H1 (cell line): ENCODE results near the gene IRF3. TPM values are rescaled to one million over a fixed set of nuclear protein-coding genes. Genes with fewer than 3 reads are reported as not detected.

Experiments
- CTCF ChIA-PET: fragments of 300-600 bp; sonication (Branson Sonifier 250); formaldehyde crosslinking; loops from one replicate; lab custom pipeline; 2021; ENCODE audit not compliant: partially characterized antibody; lab: Charles Lee
- POLR2A ChIA-PET: fragments of 300-600 bp; sonication (Branson Sonifier 250); formaldehyde crosslinking; loops from one replicate; lab custom pipeline; 2021; ENCODE audit warnings: inconsistent platforms; ENCODE audit not compliant: partially characterized antibody; lab: Charles Lee
- DNase-seq, 2 experiments: peaks; one replicate each; pipeline versions ENCODE4 v3.0.0 to v3.0.0-alpha.2; 2010 to 2022; ENCODE audit warnings: low spot score in 2 of 2, low read depth in 1 of 2, mixed read lengths in 1 of 2
- FAIRE-seq: peaks from 2 replicates; lab custom pipeline; 2011; peaks lifted over from hg19 to GRCh38; lab: Jason Lieb, UNC
- H2AFZ ChIP-seq: 2 replicates; pipeline ENCODE4 v1.8.1; 2012; ENCODE audit warnings: low read length, inconsistent platforms
- H2AK5ac ChIP-seq: 2 replicates; pipeline ENCODE4 v1.6.1; 2013; ENCODE audit warnings: low read depth, low read length
- H2BK120ac ChIP-seq: replicated peaks from 2 replicates; pipeline ENCODE3; 2013; ENCODE audit warnings: low read depth, low read length, inconsistent platforms
- H2BK12ac ChIP-seq: 2 replicates; pipeline ENCODE4 v1.6.1; 2013; ENCODE audit warnings: low read depth, low read length
- H2BK15ac ChIP-seq: 2 replicates; pipeline ENCODE4 v1.6.1; 2013; ENCODE audit warnings: low read length
- H2BK20ac ChIP-seq: 2 replicates; pipeline ENCODE4 v1.6.1; 2013; ENCODE audit warnings: low read length
- H2BK5ac ChIP-seq: 2 replicates; pipeline ENCODE4 v1.6.1; 2013; ENCODE audit warnings: low read depth, low read length
- H3K14ac ChIP-seq: 2 replicates; pipeline ENCODE4 v1.6.1; 2013; ENCODE audit warnings: inconsistent platforms; ENCODE audit not compliant: insufficient read length
- H3K18ac ChIP-seq: 2 replicates; pipeline ENCODE4 v1.6.1; 2013; ENCODE audit warnings: low read length; ENCODE audit errors: extremely low read depth
- H3K23ac ChIP-seq: 2 replicates; pipeline ENCODE4 v1.6.1; 2013; ENCODE audit warnings: inconsistent platforms; ENCODE audit not compliant: insufficient read length
- H3K23me2 ChIP-seq: 2 replicates; pipeline ENCODE4 v1.6.1; 2013; ENCODE audit warnings: low read depth, low read length
- H3K27ac ChIP-seq: 2 replicates; pipeline ENCODE4 v1.6.1; 2011; ENCODE audit warnings: low read depth, low read length, inconsistent platforms
- H3K27me3 ChIP-seq, 4 experiments: replicated peaks in 1 of 4; 1 replicate in 1 of 4; 2 replicates in 3 of 4; pipeline versions ENCODE4 v1.6.1 to v1.8.1; 2011 to 2013; ENCODE audit warnings: low read length in 3 of 4, mild to moderate bottlenecking in 3 of 4, inconsistent platforms in 2 of 4, mixed read lengths in 2 of 4, moderate library complexity in 1 of 4; ENCODE audit not compliant: control insufficient read depth in 3 of 4, insufficient read depth in 3 of 4; ENCODE audit errors: extremely low read depth in 1 of 4
- H3K36me3 ChIP-seq, 4 experiments: 2 replicates each; pipeline versions ENCODE4 v1.6.1 to v1.8.1; 2011 to 2013; ENCODE audit warnings: mild to moderate bottlenecking in 4 of 4, low read length in 3 of 4, moderate library complexity in 2 of 4, control low read depth in 1 of 4, inconsistent platforms in 1 of 4; ENCODE audit not compliant: insufficient read depth in 4 of 4, control insufficient read depth in 2 of 4
- H3K4ac ChIP-seq: replicated peaks from 2 replicates; pipeline ENCODE3; 2013; ENCODE audit warnings: low read length, low read depth, mixed read lengths, inconsistent platforms; ENCODE audit not compliant: insufficient read length
- H3K4me1 ChIP-seq, 4 experiments: replicated peaks in 1 of 4; 1 replicate in 1 of 4; 2 replicates in 3 of 4; pipeline versions ENCODE4 v1.6.1 to v1.8.1; 2011 to 2013; ENCODE audit warnings: low read length in 3 of 4, inconsistent platforms in 2 of 4, mixed read lengths in 1 of 4; ENCODE audit not compliant: insufficient read depth in 4 of 4, control insufficient read depth in 3 of 4
- H3K4me2 ChIP-seq, 2 experiments: 2 replicates each; pipeline versions ENCODE4 v1.6.1 to v1.8.1; 2011 to 2013; ENCODE audit warnings: low read depth in 2 of 2, low read length in 2 of 2, control low read depth in 1 of 2, inconsistent platforms in 1 of 2, mild to moderate bottlenecking in 1 of 2; ENCODE audit not compliant: insufficient read depth in 1 of 2
- H3K4me3 ChIP-seq, 4 experiments: fragments of 200-600, 300-600 bp in 1 of 4; sonication (generic), shearing (Covaris generic), sonication (Bioruptor Twin) in 1 of 4; 2 replicates each; pipeline versions ENCODE4 v1.5.1 to v1.8.1; 2011 to 2016; ENCODE audit warnings: low read length in 4 of 4, low read depth in 3 of 4, control low read depth in 2 of 4, inconsistent platforms in 2 of 4, mild to moderate bottlenecking in 2 of 4, mixed read lengths in 1 of 4, moderate library complexity in 1 of 4; ENCODE audit not compliant: insufficient read depth in 2 of 4; ENCODE audit errors: extremely low read depth in 1 of 4
- H3K56ac ChIP-seq: replicated peaks from 2 replicates; pipeline ENCODE3; 2013; ENCODE audit warnings: low read depth, mild to moderate bottlenecking, mixed read lengths, low read length, inconsistent platforms; ENCODE audit not compliant: insufficient read length
- H3K79me1 ChIP-seq: 2 replicates; pipeline ENCODE4 v1.6.1; 2013; ENCODE audit warnings: low read depth, low read length, control low read depth
- H3K79me2 ChIP-seq, 2 experiments: 2 replicates each; pipeline versions ENCODE4 v1.6.1 to v1.8.1; 2012 to 2013; ENCODE audit warnings: low read length in 2 of 2, mild to moderate bottlenecking in 2 of 2, inconsistent platforms in 1 of 2; ENCODE audit not compliant: insufficient read depth in 2 of 2, control insufficient read depth in 1 of 2
- H3K9ac ChIP-seq, 4 experiments: replicated peaks in 1 of 4; 1 replicate in 1 of 4; 2 replicates in 3 of 4; pipeline versions ENCODE4 v1.6.1 to v1.8.1; 2011 to 2013; ENCODE audit warnings: low read depth in 3 of 4, low read length in 3 of 4, control low read depth in 2 of 4, mild to moderate bottlenecking in 2 of 4, moderate library complexity in 2 of 4, inconsistent platforms in 1 of 4; ENCODE audit errors: extremely low read depth in 1 of 4
- H3K9me3 ChIP-seq, 2 experiments: 2 replicates each; pipeline versions ENCODE4 v1.6.1 to v1.8.1; 2012 to 2013; ENCODE audit warnings: mild to moderate bottlenecking in 2 of 2, moderate library complexity in 2 of 2, control low read depth in 1 of 2, inconsistent platforms in 1 of 2, low read depth in 1 of 2, low read length in 1 of 2, mixed read lengths in 1 of 2; ENCODE audit not compliant: insufficient read depth in 2 of 2
- H4K20me1 ChIP-seq, 2 experiments: replicated peaks in 1 of 2; 2 replicates each; pipeline versions ENCODE3 to v1.8.1; 2011 to 2013; ENCODE audit warnings: inconsistent platforms in 2 of 2, low read length in 2 of 2, mild to moderate bottlenecking in 1 of 2; ENCODE audit not compliant: insufficient read depth in 2 of 2, control insufficient read depth in 1 of 2
- H4K5ac ChIP-seq: 2 replicates; pipeline ENCODE4 v1.6.1; 2013; ENCODE audit warnings: low read length, low read depth, mixed read lengths, inconsistent platforms; ENCODE audit not compliant: insufficient read length
- H4K8ac ChIP-seq: 2 replicates; pipeline ENCODE4 v1.8.0; 2013; ENCODE audit warnings: mild to moderate bottlenecking, moderate library complexity, low read length, inconsistent platforms; ENCODE audit not compliant: insufficient read depth; ENCODE audit errors: extremely low read depth
- H4K91ac ChIP-seq: replicated peaks from 2 replicates; pipeline ENCODE3; 2013; ENCODE audit warnings: low read length, mixed read lengths, inconsistent platforms; ENCODE audit not compliant: insufficient read length
- TCF12 ChIP-seq: IDR thresholded peaks from 2 replicates; pipeline ENCODE4 v1.6.1; 2011; ENCODE audit warnings: low read depth, mild to moderate bottlenecking, low read length
- WGBS, 2 experiments: shearing (Covaris generic) in 1 of 2; methylation state at CpG; one replicate each; pipeline versions ENCODE4 v1.1.6 to v1.1.7; 2013 to 2015; ENCODE audit warnings: low lambda C conversion rate in 2 of 2, mixed read lengths in 2 of 2, inconsistent platforms in 1 of 2, low coverage in 1 of 2, missing lambda C conversion rate in 1 of 2; ENCODE audit not compliant: insufficient replicate concordance in 2 of 2, insufficient coverage in 1 of 2, insufficient read length in 1 of 2; ENCODE audit errors: extremely low coverage in 1 of 2, missing lambda C conversion rate in 1 of 2; 5-methylcytosine and 5-hydroxymethylcytosine counted together
- polyA plus RNA-seq, 7 experiments: library from polyadenylated mRNA; depleted of rRNA in 3 of 7; stranded (reverse) in 5 of 7; unstranded in 2 of 7; fragments of >200 nt in 5 of 7; fragments of 200-250 nt in 2 of 7; gene quantifications; 1 replicate in 5 of 7; 2 replicates in 1 of 7; 4 replicates in 1 of 7; pipeline versions ENCODE4 v1.2.1 to v1.2.3, GENCODE V29; 2011 to 2013; ENCODE audit warnings: missing spikeins in 2 of 7, mixed read lengths in 2 of 7
- total RNA-seq: library from RNA; stranded (reverse); fragmentation: NEBNext Ultra II Directional; extraction: Animal tissue kit (Norgen Biotek cat#: 25700); gene quantifications from 2 replicates; pipeline ENCODE4 v1.2.1, GENCODE V29; 2021

Gene IRF3
- total and polyA plus RNA-seq, 2 of the 8 experiments (the other 6 are each of a cell fraction or from before 2014, with no cell fraction given): 103 to 114 TPM

DNA sequence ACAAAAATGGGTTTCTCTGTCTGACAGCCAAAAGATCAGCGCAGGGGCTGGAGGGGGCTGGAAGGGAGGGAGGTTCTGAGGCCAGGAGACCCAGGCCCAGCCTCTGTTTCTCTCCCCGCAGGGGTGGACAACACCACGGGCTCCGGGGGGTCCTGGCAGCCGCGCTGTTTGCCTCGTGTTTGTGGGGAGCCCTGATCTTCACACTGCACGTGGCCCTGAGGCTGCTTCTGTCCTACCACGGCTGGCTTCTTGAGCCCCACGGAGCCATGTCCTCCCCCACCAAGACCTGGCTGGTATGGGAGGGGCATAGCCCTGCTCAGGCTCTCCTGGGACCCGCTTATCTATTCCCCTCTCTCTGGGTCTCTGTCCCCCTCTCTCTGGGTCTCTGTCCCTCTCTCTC lies 34.9 kb upstream of the IRF3 start:
- Histone ChIP-seq H3K9ac (no peak overlapping the region), H3K79me2 (no peaks in the 10 kb centered on the region), H2AK5ac (no peak overlapping the region), H4K5ac (no peak overlapping the region), H3K23me2 (no peaks in the 10 kb centered on the region), H4K8ac (no peak overlapping the region; the same call in 1 of the 2 replicates), H3K14ac (no peak overlapping the region), H4K20me1 (peaks cover 0 to 1% of the 10 kb centered on the region in 2 experiments), H3K4me2 (no peak overlapping the region), H2BK12ac (no peak overlapping the region), H3K18ac (no peak overlapping the region), H3K4ac (no peak overlapping the region), H2BK20ac (no peak overlapping the region), H3K9me3 (no peaks in the 10 kb centered on the region), H2BK15ac (no peak overlapping the region), H3K56ac (no peak overlapping the region), H3K27ac (no peak overlapping the region), H2BK5ac (no peak overlapping the region)
- WGBS, 2 experiments: 91% methylated on average over 11 of the region's 11 CpGs; no CpG with 5 or more reads in 1 of the 2 experiments
- CTCF ChIA-PET: interaction anchor here (0.6 to 1.2 kb wide), 5 partner anchors 11 to 130 kb away, joined by 3 to 4 read pairs (median 3); partner anchors contain the start of gene ADM5
- no peak for TF ChIP-seq TCF12
- TF ChIP-seq, all 59 proteins: peak for 0
- H4K91ac ChIP-seq: no peak overlapping the region
- no peak overlapping the region for H3K4me3 ChIP-seq
- no peaks in the 10 kb centered on the region for H3K27me3 ChIP-seq
- no peak overlapping the region for H3K23ac ChIP-seq
- no peaks in the 10 kb centered on the region for H3K4me1 ChIP-seq
- H3K79me1 ChIP-seq: no peaks in the 10 kb centered on the region
- FAIRE-seq (no peak), DNase-seq (no peak)
- peaks cover 8 to 26% (median 19%) of the 10 kb centered on the region in 4 experiments for H3K36me3 ChIP-seq
- H2AFZ ChIP-seq: no peak overlapping the region
- no peak overlapping the region for H2BK120ac ChIP-seq
- POLR2A ChIA-PET: interaction anchor here (0.6 to 3.9 kb wide), 9 partner anchors 9 to 97 kb away, joined by 3 to 14 read pairs (median 4); partner anchors contain the start of genes ADM5 and CPT1C
